ENCODE results near the gene JAG1. TPM values are rescaled to one million over a fixed set of nuclear protein-coding genes. Genes with fewer than 3 reads are reported as not detected.

JAG1 gene
- total and polyA plus RNA-seq, 9 of the 15 experiments (the other 6 are each of a cell fraction or from before 2014, with no cell fraction given) = 0.04 to 0.40 (median 0.07) TPM

DNA sequence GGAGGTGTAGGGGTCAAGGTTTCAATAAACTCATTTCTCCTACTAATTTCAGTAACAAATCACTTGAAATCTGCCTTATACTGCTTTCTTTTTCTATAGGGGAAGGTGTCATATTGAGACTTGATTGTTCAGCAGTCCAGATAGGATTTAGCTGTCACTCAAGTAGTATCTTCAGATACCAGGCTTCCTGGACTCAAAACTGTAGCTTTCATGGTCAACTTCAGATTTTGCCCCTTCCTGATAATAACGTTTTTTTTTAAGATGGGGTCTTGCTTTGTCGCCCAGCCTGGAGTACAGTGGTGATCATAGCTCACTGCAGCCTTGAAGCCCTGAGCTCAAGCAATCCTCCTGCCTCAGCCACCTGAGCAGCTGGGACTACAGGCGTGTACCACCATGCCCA, 77.8 kb downstream of the JAG1 start:
- Histone ChIP-seq H3K4me2 (ENCODE audit: insufficient read depth, low read length) (no peak overlapping the region), H3K4me1 (replicated peaks in 1 of 2; ENCODE audit: control insufficient read depth in 2 of 2, insufficient read depth in 2 of 2, low read length in 2 of 2) (no peaks in the 10 kb centered on the region; a peak in 1 of 5 replicates), H2AFZ (ENCODE audit: low read depth, low read length) (no peak overlapping the region), H3K36me3 (ENCODE audit: control insufficient read depth, insufficient read depth, low read length) (no peaks in the 10 kb centered on the region), H3K79me2 (ENCODE audit: control insufficient read depth, insufficient read depth, low read length) (no peaks in the 10 kb centered on the region), H3K9me1 (ENCODE audit: control insufficient read depth, insufficient read depth, low read length) (no peaks in the 10 kb centered on the region), H4K20me1 (replicated peaks; ENCODE audit: control insufficient read depth, insufficient read depth, low read length) (no peaks in the 10 kb centered on the region), H3K27ac (ENCODE audit: extremely low read depth, low read depth, low read length) (no peak overlapping the region), H3K4me3 (no peak overlapping the region), H3K9ac (ENCODE audit: insufficient read depth in 1 of 2, low read depth in 2 of 2, low read length in 2 of 2) (no peak overlapping the region), H3K9me3 (replicated peaks; ENCODE audit: control insufficient read depth, insufficient read depth, low read depth, low read length) (no peaks in the 10 kb centered on the region), H3K27me3 (ENCODE audit: control insufficient read depth in 2 of 2, insufficient read depth in 2 of 2, low read length in 2 of 2) (no peaks in the 10 kb centered on the region)
- intact Hi-C loops (cut with micrococcal nuclease) (no loop called here), in situ Hi-C loops (cut with MboI) (no loop called here)
- no peak for FAIRE-seq
- CTCF ChIA-PET (ENCODE audit: low intra/inter-chr PET ratio) = no interaction called here
- POLR2A ChIA-PET = interaction anchor here (0.6 kb wide), 1 partner anchor 163 kb away, joined by 3 read pairs; no protein-coding TSS in a partner anchor
- WGBS (ENCODE audit: insufficient coverage, low coverage, missing lambda C conversion rate) = 31% methylated on average over 3 of the region's 3 CpGs
- no TSS peak for BruUV-seq (replicated peaks)
- ATAC-seq = no peak
- peak; percentile 51; the same call in 1 of the 2 replicates for TF ChIP-seq PKNOX1 (IDR thresholded peaks at IDR 0.05)
- TF ChIP-seq TCF7L2 (IDR thresholded peaks at IDR 0.05; ENCODE audit: low read depth, low read length) = no peak
- DNase-seq (ENCODE audit: extremely low read depth in 1 of 4, low spot score in 3 of 4) = no peak

- no peak overlapping the region for H3K4me2 ChIP-seq (ENCODE audit: insufficient read depth, low read length)
- DNase-seq (ENCODE audit: extremely low read depth in 1 of 4, low spot score in 3 of 4) (no peak), FAIRE-seq (no peak), ATAC-seq (no peak)
- H3K36me3 ChIP-seq (ENCODE audit: control insufficient read depth, insufficient read depth, low read length) = no peaks in the 10 kb centered on the region
- 20% methylated on average over 2 of the region's 2 CpGs for WGBS (ENCODE audit: insufficient coverage, low coverage, missing lambda C conversion rate)
- no peaks in the 10 kb centered on the region; a peak in 1 of 5 replicates for H3K4me1 ChIP-seq (replicated peaks in 1 of 2; ENCODE audit: control insufficient read depth in 2 of 2, insufficient read depth in 2 of 2, low read length in 2 of 2)
- H4K20me1 ChIP-seq (replicated peaks; ENCODE audit: control insufficient read depth, insufficient read depth, low read length) = no peaks in the 10 kb centered on the region
- BruUV-seq (replicated peaks) = no TSS peak
- no peaks in the 10 kb centered on the region for H3K9me3 ChIP-seq (replicated peaks; ENCODE audit: control insufficient read depth, insufficient read depth, low read depth, low read length)
- H3K79me2 ChIP-seq (ENCODE audit: control insufficient read depth, insufficient read depth, low read length) = no peaks in the 10 kb centered on the region
- H3K27me3 ChIP-seq (ENCODE audit: control insufficient read depth in 2 of 2, insufficient read depth in 2 of 2, low read length in 2 of 2) = no peaks in the 10 kb centered on the region
- H3K9ac ChIP-seq (ENCODE audit: insufficient read depth in 1 of 2, low read depth in 2 of 2, low read length in 2 of 2) = no peak overlapping the region
- no peak overlapping the region for H2AFZ ChIP-seq (ENCODE audit: low read depth, low read length)
- intact Hi-C loops (cut with micrococcal nuclease) (no loop called here), in situ Hi-C loops (cut with MboI) (no loop called here)
- TF ChIP-seq CREB1 (IDR thresholded peaks at IDR 0.05) (no peak), CREB1 (CRISPR knock-in tag; IDR thresholded peaks at IDR 0.05) (no peak), MIER1 (IDR thresholded peaks at IDR 0.05; ENCODE audit: low read depth) (no peak)
- TF ChIP-seq, protein P1, sequence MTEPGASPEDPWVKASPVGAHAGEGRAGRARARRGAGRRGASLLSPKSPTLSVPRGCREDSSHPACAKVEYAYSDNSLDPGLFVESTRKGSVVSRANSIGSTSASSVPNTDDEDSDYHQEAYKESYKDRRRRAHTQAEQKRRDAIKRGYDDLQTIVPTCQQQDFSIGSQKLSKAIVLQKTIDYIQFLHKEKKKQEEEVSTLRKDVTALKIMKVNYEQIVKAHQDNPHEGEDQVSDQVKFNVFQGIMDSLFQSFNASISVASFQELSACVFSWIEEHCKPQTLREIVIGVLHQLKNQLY (CRISPR knock-in tag; conservative IDR thresholded peaks at IDR 0.05) = no peak
- POLR2A ChIA-PET = no interaction called here
- CTCF ChIA-PET (ENCODE audit: low intra/inter-chr PET ratio) = no interaction called here
- H3K4me3 ChIP-seq = no peak overlapping the region
- no peaks in the 10 kb centered on the region for H3K9me1 ChIP-seq (ENCODE audit: control insufficient read depth, insufficient read depth, low read length)
- H3K27ac ChIP-seq (ENCODE audit: extremely low read depth, low read depth, low read length) = no peak overlapping the region
These were observed 78.5 kb downstream of the JAG1 start for GRCh38 chr20:10595266-10595665.

Data from K562 (cell line).